CD4-positive, alpha-beta T cell treated with Interleukin-15 for 4 hours (primary cell): ENCODE data around the gene ANKLE2.

Experiments
- DNase-seq: peaks from one replicate; pipeline ENCODE4 v3.0.0-alpha.2; 2020; ENCODE audit warnings: low spot score

Gene ANKLE2

DNA sequence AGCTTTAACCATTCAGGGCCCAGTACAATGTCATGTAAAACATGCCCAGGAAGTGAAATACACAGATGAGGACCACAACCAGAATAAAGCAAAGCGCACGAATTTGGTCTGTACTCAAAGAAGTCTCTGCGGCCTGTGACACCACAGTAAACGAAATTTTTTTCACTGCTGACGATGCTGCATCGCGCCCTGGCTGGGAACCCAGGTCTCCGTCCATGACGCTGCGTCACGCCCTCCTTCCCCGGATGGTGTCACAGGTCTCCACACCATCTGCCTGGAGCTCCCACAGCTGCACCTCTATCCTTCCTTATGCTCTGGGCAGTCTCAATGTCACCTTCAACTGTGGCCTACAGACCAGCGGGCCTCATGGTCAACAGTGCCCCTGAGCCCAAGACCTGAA lies 17.8 kb downstream of the ANKLE2 start:
- DNase-seq = no peak

DNA sequence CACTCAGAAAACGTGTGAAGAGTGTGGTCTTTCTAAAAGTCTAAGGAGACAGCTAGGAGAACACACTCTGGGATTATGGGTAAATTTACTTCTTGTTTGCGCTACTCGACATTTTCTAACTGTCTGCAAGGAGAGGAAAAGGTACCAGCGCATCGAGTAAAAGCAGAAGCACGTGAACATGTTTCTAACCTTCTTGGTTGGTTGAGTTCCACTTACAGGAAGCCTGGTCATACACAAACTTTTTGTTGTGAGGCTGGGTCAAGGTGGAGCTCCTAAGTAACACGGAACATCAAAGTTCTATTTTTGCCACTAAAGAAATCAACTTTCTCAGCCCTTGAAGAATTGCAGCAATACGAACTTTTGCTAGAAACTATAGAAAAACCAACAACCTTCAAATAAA lies 20.0 kb downstream of the ANKLE2 start:
- DNase-seq = no peak

DNA sequence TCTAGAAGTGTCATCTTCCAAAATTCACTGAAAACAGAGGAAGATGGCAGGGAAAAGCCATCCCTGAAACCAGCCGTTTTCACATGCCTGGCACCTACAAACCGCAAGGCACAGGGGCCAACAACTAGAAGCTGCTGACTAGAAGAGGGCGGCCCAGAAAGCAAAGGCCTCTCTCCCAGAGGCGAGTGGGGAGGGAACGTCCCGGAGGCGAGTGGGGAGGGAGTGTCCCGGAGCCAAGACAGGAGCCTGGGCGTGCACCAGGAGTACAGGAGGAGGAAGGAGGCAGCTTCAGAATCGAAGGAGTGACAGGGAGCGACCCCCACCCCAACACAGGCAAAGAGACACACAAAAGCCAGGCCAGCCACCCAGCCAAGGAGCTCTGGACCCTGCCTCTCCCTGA lies 21.0 kb downstream of the ANKLE2 start:
- DNase-seq = no peak

DNA sequence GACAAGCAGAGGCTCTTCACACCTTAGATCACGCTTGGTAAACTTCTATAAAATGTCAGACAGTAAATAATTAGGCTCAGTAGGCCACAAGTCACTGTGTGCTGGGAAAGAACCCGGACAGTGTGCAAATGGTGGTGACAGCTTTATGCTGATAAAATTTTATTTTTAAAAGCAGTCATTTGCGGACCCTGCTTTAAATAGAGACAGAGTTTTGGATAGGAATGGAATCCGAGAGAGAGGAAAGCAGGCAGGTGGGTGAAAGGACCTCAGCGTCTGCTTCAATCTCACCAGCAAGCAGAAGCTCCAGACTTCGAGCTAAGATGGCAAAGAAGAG lies 21.4 kb downstream of the ANKLE2 start:
- DNase-seq = no peak

DNA sequence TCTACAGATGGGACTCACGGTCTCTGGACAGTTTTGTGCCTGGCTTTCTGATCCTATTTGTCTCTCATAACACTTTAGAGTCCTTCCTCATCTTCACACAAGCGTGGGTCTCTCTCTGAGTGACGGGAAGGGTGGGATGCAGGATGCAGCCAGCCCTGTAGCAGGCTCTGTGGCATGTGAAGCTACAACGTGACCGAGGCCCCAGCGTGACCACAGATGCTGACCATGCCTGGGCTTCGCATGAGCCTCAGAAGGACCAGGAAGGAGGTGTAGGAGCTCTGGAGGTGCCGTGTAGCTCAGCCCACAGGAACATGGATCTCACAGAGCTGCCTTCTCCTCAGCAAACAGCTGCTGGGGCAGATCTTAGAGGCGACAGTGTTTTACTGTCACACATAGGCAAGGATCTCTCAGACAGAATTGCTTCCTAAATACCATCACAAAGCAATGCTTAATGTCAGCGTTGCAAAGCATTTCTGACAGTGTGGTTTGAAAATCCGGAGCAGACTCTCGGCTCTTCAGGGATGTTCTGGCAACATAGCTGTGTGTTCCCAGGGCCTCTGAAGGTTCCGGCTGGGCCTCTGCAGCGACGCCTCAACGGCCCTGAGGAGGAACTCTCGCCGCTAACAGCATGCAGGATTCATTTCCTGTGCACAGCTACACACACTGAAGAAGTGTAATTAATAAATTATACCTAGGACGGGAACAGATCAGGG lies 21.9 kb downstream of the ANKLE2 start:
- DNase-seq = no peak

DNA sequence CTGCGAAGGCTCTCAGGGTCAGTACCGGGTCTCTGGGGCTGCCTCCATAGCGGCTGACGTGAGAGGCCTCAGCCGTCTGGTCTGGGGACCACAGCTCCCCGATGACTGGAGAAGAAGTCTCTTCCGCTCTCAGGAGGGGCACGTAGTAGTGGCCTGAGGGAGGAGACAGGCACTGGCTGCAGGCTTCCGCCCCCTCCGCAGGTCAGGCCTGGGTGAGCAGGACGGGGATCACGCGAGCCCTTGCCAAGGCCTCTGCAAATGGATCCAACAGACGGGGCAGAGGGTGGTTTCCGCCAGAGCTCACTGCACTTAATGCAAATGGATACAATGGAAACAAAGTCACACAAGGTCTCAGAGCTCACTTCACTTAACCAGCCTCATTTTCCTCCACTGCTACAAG lies 24.7 kb downstream of the ANKLE2 start:
- DNase-seq = no peak

DNA sequence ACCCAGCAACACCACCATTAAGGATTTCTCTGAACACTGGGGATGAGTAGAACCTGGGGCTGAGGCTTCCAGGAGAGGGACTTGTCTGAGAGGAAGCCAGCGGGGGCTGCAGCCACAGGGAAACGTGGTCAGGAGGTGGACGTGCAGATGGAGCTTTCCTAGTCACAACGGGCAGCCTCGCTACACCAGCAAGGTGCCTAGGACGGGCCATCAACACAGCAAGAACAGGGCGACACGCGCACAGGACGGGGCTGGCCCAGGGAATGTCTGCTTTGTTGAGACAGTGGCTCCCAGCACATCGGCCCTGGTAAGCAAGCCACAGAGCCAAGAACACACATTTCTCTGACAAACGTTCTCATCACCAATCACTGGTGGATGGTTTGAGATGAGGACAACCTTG lies 25.3 kb downstream of the ANKLE2 start:
- no peak for DNase-seq

DNA sequence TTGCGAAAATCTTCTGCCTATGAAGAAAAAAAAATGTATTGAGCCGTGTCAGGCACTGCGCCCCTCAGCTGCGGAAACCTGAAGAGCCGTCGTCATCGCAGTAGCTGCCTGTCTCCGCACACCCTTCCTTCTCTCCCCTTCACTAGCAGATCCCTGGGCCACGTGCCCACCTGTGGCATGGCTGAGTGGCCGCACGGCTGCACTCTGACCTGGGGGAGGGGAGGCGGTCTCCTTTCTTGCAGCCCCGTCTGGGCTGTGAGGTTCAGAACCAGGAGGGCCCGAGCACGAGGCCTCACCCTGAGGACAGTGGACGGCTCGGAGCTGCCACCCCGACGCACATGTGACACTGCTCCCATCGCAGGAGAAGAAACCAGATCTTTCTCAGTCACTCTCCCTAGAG lies 26.1 kb downstream of the ANKLE2 start:
- no peak for DNase-seq

DNA sequence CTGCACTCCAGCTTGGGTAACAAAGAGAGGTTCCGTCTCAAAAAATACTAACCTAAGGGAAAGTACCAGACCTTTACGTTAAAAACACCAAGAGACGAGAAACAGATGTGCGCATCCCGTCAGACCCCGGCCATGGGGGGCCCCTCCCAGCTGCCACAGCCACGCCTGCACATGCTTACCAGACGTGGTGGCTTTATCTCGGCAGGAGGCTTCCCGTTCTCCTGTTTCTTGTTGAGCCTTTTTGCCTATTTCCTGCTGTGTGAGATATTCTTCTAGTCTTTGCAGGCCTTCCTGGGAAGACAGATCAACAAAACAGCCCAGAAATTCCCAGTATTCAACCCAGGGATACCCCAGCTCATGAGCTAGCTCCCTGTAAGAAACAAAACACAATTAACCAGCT lies 27.4 kb downstream of the ANKLE2 start:
- no peak for DNase-seq

DNA sequence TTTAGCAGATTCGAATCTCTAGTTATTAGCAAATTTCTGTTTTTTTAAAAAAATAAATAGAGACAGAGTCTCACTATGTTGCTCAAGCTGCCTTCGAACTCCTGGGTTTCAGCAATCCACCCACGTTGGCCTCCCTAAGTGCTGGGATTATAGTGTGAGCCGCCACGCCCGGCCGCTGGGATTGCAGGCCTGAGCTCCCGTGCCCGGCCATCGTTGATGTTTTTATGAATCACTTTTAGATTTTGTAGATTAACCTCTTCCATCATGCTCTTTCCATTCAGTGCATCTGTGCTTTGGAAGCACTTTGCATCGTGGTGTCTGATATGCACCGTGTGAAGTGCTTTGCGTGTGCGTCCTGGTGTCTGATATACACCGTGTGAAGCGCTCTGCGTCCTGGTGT lies 30.1 kb downstream of the ANKLE2 start:
- no peak for DNase-seq

DNA sequence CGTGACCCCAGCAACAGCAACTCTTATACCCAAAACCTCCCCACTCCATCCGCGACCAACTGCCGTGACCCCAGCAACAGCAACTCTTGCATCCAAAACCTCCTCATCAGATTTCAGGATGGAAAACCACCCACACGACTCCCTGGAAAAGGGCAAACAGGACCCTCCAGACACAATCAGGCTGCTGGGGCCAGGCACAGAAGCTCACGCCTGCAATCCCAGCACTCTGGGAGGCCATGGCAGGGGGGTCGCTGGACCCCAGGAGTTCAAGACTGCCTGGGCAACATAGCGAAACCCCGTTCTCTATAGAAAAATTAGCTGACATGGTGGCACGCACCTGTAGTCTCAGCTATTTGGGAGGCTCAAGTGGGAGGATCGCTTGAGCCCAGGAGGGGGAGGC lies 31.3 kb downstream of the ANKLE2 start:
- no peak for DNase-seq

DNA sequence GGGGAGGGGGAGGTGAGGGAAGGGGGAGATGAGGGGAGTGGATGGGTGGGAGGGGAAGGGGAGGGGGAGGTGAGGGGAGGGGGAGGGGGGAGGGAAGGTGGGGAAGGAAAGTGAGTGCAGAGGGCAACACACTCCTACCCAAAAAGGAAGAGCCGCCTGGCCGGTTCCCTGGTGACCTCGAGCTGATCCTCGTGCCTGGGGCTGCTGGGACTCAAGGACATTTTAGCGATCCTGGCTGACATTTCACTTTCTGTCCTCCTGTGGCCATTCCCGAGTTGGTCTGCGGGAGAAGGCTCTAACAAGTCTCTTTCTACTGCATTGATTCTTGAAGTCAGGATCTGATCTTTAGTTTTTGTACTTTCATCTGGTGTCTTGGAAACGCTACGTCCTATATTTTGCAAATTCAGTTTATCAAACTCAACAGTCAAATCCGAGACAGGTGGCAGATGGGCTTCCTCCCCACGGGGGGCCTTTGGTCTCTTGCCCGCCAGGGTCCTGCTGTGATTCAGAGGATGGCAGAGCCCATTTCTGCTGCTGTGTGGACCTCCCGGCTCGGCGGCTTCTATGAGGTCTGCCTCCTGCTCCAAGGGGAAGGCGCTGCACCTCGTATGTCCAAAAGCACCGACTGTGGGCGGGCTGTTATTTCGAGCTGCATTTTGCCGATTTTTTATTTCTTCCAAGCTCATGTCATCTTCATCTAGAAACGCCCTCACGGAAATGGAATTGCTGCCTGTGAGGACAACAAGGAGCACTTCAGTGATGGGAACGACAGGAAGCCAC lies 31.9 kb downstream of the ANKLE2 start:
- DNase-seq = no peak

DNA sequence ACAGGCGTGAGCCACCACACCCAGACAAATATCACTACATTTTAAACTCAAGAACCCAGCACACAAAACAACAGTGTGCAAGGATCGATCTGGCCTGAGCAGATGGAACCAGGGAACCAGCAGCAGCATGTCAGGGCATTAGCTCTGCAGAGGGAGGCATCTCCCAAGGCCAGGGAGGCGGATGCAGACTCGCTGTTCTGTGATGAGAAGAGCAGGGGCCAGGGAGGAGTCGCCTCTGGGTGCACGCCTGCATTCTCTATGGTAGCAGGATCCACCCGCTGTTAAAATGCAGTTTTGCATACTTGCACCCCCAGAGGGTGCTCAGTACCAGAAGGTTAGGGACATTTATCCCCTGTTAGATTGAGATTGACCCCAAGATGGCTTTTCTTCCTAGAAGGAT lies 33.1 kb downstream of the ANKLE2 start:
- DNase-seq = no peak

DNA sequence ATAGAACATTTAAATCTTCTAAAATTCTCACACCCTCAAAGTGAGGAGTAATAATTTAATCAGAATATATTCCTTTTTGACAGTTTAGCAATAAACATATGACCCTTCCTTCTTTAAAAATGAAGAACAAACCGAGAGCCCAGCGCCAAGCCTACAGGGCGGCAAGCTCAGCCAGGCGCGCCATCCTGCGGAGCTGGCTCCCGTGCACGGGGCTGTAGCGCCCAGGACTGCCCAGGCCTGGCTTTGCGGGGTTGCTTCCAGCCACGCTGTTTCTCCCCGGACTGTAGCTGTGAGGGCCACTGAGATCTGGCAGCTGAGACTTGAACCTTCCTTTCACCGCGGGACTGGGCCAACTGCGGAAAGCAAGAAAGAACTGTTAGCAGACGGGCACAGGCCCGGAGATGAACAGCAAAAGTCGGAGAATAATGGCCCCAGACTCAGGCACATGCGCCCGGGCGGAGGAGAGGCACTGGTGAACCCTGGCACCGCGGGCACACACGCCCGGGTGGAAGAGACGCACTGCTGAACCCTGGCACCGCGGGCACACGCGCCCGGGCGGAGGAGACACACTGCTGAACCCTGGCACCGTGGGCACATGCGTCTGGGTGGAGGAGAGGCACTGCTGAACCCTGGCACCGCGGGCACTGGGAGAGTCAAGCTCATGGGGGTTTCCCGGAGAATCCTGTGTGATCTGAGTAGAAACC lies 34.4 kb downstream of the ANKLE2 start:
- no peak for DNase-seq

DNA sequence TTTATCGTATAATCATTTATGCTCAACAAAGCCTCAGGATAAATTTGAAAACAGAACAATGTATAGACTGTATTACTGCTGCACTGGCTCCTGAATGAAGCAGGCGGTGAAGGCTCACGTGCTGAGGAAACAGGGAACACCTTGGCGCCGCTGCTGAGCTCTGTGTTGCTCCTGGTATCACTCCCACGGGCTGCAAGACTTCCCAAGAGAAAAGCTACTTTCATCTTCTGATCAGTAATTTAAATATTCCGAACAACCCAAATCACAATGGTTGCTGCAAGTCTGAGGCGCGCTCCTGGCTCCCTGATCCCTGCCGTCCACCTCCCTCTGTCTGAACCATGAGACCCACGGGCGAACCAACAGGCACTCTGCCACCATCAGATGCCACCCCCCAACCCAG lies 35.2 kb downstream of the ANKLE2 start:
- DNase-seq = no peak

DNA sequence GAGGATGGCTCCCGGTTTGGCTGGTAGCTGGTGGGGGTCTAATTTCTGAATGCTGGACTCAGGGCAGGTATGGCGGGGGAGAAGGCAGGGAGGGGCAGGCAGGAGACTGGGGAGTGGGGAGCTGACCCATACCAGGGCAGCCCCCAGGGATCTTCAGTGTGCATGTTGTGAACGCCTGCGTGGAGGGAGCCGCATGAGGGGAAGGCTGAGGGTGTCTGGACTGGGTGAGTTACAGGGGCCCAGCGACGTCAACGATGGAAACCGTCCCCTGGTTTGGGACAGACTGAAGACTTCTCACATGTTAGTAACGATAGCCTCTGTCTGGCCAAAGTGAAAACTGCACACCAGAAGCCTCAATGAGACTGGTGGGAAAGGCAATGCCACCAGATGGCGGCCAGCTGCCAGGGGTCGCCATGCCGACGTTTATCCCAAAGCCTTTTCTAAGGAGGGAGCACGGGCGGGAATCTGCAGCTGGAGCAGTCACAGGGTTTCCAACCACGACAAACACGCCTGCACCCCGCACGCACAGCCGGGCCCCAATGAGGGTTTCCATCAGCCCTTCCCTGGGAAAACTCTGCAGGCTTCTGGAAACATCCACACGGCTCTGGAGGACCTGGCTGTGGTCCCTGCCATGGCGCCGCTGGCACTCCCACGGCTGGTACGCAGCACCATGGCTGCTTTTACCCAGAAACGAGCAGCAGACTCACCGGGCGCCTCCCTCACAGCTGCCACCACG lies 37.0 kb downstream of the ANKLE2 start:
- no peak for DNase-seq

DNA sequence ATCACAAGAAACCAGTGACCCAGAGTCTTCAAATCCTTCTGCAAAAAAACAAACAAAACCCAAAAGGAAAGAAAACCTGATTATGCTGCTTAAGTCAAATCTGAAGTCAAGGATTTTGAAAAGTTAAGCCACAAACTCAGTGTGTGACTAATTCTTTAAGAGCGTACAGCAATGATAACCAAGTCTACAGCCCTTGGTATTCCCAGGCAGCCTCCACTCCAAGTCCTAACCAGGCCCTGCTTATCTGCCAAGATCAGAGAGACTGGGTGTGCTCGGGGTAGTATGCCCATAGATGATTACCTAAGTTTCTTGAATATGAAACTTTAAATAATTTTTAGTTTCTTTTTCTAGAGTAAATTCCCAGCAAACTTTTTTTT lies 37.9 kb downstream of the ANKLE2 start:
- DNase-seq = no peak

DNA sequence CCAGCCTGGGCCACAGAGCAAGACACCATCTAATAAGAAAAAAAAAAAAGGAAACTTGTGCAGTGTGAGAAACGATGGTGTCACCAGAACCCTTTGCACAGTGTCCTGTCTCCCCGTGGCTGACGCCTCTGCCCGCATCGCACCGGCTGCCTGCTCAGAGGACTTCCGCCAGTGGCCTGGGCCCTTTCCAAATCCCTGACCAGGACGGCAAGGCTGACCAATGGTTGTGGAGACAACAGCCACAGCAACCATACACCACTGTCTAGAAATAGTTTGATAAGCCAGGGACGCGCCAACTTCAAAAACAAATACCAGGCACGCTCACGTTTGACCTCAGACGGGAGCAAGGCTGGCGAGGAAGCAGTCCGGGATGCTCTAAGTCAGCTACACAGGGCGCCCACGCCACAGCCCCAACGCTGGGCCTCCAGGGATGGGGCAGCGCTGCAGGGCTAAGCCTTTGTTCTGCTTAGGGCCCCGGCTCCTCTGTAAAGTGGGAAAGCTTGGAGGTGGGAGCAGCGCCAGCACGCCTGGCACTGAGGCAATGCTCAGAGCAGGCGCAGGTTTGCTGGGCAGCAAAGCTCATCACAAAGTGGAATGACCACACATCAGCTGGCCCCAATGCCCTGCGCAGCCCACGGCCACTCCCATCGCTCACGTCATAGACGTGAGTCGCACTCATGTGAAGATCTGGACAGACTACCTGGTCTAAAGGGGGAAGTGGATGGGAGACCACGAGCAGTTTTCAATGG lies 38.4 kb downstream of the ANKLE2 start:
- DNase-seq = no peak

DNA sequence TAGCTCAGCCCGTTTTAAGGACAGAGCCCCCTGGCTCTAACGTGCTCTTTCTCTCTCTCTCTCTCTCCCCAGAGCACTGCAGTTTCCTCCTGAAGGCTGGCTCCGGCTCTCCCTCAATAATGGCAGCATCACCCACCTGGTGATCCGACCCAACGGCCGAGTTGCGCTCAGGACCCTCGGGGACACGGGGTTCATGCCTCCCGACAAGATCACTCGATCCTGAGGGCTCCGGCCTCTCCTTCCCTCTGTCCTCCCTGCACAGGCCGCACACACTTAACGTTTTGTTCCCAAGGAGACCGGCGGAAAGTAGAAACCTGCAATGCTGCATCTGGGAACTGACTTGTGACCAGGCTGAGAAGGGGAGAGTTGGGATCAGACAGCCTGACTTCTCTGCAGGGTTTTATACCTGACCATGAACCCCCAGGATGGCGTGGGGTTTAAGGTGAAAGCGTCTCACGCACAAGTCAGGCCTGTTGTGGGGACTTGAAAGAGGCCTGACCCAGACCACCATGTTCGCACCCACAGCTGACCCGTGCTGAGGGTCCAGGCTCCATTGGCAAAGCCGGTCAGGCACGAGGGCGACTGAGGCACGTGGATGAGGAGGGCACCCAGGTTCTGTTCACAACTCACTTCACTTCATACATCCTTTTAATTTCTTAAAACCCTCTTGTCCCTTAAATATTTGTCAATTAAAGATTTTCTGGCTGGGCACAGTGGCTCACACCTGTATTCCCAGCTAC lies 40.9 kb downstream of the ANKLE2 start:
- no peak for DNase-seq

DNA sequence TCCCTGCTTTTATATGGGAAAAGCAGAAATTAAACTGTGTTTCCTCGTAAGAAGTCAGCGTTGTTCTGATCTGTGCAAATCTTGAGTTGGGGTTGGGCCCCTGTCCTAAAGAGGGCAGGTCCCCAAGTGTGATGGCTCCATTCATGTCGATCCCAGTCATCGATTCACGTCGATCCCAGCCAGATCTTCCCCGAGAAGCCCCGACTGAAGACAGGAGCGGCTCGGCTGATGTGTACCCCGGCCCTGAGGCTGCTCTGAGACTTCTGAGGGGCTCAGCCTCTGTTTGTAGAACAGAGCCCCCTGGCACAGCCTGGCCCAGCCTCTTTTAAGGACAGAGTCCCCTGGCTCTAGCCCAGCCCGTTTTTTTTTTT lies 41.7 kb downstream of the ANKLE2 start:
- no peak for DNase-seq
